IPS-18c (cell line): ENCODE data around the gene GATAD2B.

Experiments used
- H3K4me3 ChIP-seq: 2 replicates; pipeline ENCODE4 v1.7.0; 2013; ENCODE audit warnings: low read depth, mild to moderate bottlenecking, low read length, moderate library complexity; ENCODE audit not compliant: insufficient read depth
- H3K9me3 ChIP-seq: one replicate; pipeline ENCODE4 v1.6.1; 2013; ENCODE audit warnings: mild to moderate bottlenecking, low read length, moderate library complexity; ENCODE audit not compliant: control insufficient read depth, insufficient read depth

The GATAD2B gene

GRCh38 chr1:153937331-153937730 lies 14.6 kb upstream of the GATAD2B start:
- Histone ChIP-seq H3K9me3 (no peaks in the 10 kb centered on the region), H3K4me3 (no peak overlapping the region)

- Histone ChIP-seq H3K4me3 (no peak overlapping the region), H3K9me3 (no peaks in the 10 kb centered on the region)
These were observed 13.4 kb upstream of the GATAD2B start for GRCh38 chr1:153936011-153936802.

- no peak overlapping the region for H3K4me3 ChIP-seq
- no peaks in the 10 kb centered on the region for H3K9me3 ChIP-seq
These were observed 12.0 kb upstream of the GATAD2B start for GRCh38 chr1:153934746-153935145.

GRCh38 chr1:153933955-153934354 lies 11.2 kb upstream of the GATAD2B start:
- Histone ChIP-seq H3K4me3 (no peak overlapping the region), H3K9me3 (no peaks in the 10 kb centered on the region)

DNA sequence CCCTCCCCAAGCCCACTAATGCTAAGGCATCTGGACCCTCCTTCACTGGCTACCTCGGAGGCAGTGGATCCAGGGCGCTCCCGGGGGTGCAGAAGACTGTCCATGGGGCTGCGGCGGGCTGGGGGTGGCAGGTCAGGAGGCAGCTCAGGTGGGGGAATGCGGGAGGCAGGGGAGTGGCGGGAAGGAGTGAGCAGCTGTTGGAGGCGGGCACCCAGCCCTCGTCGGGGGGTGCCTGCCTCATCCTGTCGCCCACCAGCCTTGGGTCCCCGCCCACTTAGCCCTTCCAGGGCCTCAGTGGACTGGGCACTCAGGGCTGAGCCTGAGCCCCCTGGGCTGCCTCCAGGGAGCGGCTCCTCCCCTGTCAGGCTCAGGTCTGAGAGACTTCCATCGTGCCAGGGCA lies 10.7 kb upstream of the GATAD2B start:
- Histone ChIP-seq H3K9me3 (no peaks in the 10 kb centered on the region), H3K4me3 (no peak overlapping the region)

- no peaks in the 10 kb centered on the region for H3K9me3 ChIP-seq
- no peak overlapping the region for H3K4me3 ChIP-seq
These were observed 9.7 kb upstream of the GATAD2B start for GRCh38 chr1:153932156-153933131.

- H3K4me3 ChIP-seq: no peak overlapping the region
- no peaks in the 10 kb centered on the region for H3K9me3 ChIP-seq
These were observed 7.5 kb upstream of the GATAD2B start for GRCh38 chr1:153929981-153930948.

GRCh38 chr1:153929426-153929825 lies 6.7 kb upstream of the GATAD2B start:
- Histone ChIP-seq H3K9me3 (no peaks in the 10 kb centered on the region), H3K4me3 (no peak overlapping the region)

DNA sequence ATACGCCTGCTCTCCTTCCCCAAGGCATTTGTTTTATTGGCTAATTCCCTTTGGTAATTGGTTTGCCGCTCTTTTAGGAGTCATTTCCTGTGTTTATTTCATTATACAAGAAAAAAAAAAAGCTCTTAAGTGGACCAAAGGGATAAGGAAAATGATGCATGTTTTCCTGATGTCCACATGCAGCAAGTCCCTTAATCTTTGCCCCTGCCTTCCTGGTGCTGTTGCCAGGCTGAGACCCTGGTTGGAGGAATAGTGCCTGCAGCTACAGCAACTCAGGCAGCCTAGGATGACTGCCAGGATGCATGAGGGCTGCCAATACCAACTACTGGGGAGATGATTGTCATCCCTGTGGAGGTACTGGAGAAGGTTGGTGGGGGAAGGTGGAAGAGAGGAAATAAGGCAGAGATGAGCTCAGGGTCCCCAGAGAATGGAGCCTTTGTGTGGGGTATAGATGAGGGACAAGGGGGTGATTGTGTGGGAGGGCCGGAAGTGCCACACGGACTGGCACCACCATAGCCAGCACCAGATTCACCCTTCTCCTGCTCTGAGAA lies 6.1 kb upstream of the GATAD2B start:
- Histone ChIP-seq H3K9me3 (no peaks in the 10 kb centered on the region), H3K4me3 (no peak overlapping the region)

DNA sequence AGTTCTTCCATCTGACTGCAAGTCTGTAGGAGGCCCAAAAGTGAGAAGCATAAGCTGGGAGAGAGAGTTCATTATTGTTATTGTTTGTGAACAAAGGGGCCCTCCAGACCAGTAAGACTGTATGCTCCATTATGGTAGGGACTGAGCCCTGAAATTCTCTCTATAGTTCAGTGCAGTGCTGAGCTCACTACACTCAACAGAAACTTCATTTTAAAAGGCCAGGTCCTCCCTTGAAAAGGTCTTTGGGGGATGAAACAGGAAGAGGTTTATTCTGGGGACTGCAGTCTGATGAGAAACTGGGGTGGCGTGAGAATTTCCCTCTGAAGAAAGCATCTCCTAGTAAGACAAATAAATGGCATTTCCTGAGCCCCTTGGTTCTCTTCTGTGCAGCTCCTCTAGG lies 5.5 kb upstream of the GATAD2B start:
- no peak overlapping the region for H3K4me3 ChIP-seq
- H3K9me3 ChIP-seq: no peaks in the 10 kb centered on the region

- H3K4me3 ChIP-seq: no peak overlapping the region
These were observed 3.6 kb upstream of the GATAD2B start for GRCh38 chr1:153926405-153926804.

DNA sequence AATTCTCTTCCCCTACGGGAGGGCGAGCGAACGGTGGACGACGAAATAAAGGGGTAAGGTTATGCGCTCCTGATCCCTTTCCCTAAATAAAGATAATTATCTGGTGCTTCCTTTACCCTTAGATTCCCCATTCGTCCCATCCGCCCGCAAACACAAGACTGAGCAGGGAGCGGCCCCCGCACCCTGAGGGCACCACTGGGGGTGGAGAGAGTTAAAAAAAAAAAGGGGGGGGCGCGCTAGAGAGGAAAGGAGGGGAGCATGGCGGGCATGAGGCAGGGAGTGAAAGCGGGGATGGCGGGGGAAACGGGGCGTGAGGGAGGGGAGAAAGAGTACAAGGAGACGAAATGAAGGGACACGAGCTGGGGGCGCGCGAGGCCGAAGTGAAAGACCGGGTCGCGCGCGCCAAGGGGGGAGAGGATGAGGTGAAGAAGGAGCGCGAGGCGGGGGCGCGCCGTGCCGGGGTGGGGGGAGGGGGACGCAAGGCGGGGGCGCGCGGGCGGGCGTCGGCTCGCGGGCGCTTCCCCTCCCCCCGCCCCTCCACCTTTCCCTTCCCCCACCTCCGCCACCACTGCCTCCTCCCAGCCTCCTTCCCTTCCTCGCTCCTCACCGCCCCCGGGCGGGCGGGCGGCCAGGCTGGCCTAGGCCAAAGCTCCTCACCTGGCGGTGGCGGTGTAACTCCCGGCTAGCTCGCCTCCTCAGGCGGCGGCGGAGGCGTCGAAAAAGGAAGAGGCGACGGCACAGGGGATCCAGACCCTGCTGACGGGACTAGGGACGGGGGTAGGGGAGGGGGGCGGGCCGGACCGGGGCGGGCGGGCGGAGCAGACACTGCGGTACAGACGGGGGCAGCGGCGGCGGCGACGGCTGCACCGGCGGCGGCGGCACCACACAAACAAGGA lies 448 bp downstream of the GATAD2B start:
- Histone ChIP-seq H3K4me3 (peak overlapping the region; percentile 71), H3K9me3 (no peaks in the 10 kb centered on the region)

More at GRCh38 chr1:153926405-153926804, 3.6 kb upstream of the GATAD2B start:
- no peaks in the 10 kb centered on the region for H3K9me3 ChIP-seq

- Histone ChIP-seq H3K4me3 (peak overlapping the region; percentile 71), H3K9me3 (no peaks in the 10 kb centered on the region)
These were observed 1.0 kb downstream of the GATAD2B start for GRCh38 chr1:153921803-153922075.

- no peaks in the 10 kb centered on the region for H3K9me3 ChIP-seq
- peak overlapping the region; percentile 71 for H3K4me3 ChIP-seq
These were observed 1.5 kb downstream of the GATAD2B start for GRCh38 chr1:153921080-153921802.
